Thymus (tissue), 11 donors: ENCODE results near the gene ST6GALNAC5. TPM values are rescaled to one million over a fixed set of nuclear protein-coding genes. Genes with fewer than 3 reads are reported as not detected.

Experiments
- DNase-seq, 9 donors: peaks; one replicate each; pipeline ENCODE4 v3.0.0-alpha.2; 2013; ENCODE audit warnings: low spot score in 9 of 9, low read depth in 6 of 9, missing footprints in 1 of 9
- H3K27ac ChIP-seq, 2 donors: one replicate each; pipeline ENCODE4 v1.5.1; 2013; ENCODE audit warnings: control low read depth in 1 of 2, low read depth in 1 of 2, low read length in 1 of 2, mild to moderate bottlenecking in 1 of 2, moderate library complexity in 1 of 2
- H3K27me3 ChIP-seq, 2 donors: one replicate each; pipeline ENCODE4 v1.5.1; 2013; ENCODE audit warnings: low read length in 1 of 2; ENCODE audit not compliant: control insufficient read depth in 2 of 2, insufficient read depth in 1 of 2
- H3K36me3 ChIP-seq, 2 donors: one replicate each; pipeline ENCODE4 v1.5.1; 2013; ENCODE audit warnings: low read length in 1 of 2, mild to moderate bottlenecking in 1 of 2, moderate library complexity in 1 of 2; ENCODE audit not compliant: control insufficient read depth in 2 of 2, insufficient read depth in 2 of 2
- H3K4me1 ChIP-seq, 2 donors: one replicate each; pipeline ENCODE4 v1.5.1; 2013; ENCODE audit warnings: low read length in 2 of 2; ENCODE audit not compliant: control insufficient read depth in 2 of 2, insufficient read depth in 2 of 2
- H3K4me3 ChIP-seq, 2 donors: one replicate each; pipeline ENCODE4 v1.5.1; 2013; ENCODE audit warnings: low read length in 2 of 2, control low read depth in 1 of 2, mild to moderate bottlenecking in 1 of 2
- H3K9me3 ChIP-seq, 2 donors: one replicate each; pipeline ENCODE4 v1.5.1; 2013; ENCODE audit warnings: low read length in 1 of 2, mild to moderate bottlenecking in 1 of 2; ENCODE audit not compliant: control insufficient read depth in 2 of 2, insufficient read depth in 1 of 2
- WGBS: extraction: QIAGEN DNeasy Blood & Tissue Kit; methylation state at CpG from one replicate; pipeline ENCODE4 v1.1.7; 2013; 5-methylcytosine and 5-hydroxymethylcytosine counted together
- polyA plus RNA-seq: library from polyadenylated mRNA; stranded (reverse); fragments of 200-250 nt; gene quantifications from one replicate; pipeline ENCODE4 v1.2.3, GENCODE V29; 2013
- total RNA-seq: library from RNA; stranded (reverse); fragments of 120-200 nt; gene quantifications from one replicate; pipeline ENCODE4 v1.2.4, GENCODE V29; 2013
- donor health status: healthy.

ST6GALNAC5 gene
- total and polyA plus RNA-seq, 2 donors, result 0.34 to 1.4 TPM

DNA sequence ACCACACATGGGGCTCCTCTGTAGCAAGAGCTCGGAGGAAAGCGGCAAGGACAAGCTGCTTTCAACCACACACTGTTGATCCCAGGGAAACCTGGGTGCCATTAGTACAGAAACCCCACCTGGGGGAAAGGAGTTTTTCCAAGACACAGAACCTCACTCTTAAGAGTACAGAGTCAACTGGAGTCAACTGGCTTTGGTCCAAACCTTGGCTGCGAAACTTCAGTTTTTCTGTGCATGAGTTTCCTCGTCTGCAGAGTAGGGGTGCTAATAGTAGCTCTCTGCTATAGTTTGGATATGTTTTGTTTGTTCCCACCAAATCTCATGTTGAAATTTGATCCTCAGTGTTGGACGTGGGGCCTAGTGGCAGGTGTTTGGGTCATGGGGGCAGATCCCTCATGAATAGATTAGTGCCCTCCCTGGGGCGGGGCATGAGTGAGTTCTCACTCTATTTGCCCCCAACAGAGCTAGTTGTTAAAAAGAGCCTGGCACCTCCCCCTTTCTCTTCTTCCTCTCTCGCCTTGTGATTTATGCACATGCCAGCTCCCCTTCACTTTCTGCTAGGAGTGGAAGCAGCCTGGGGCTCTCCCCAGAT lies 190.8 kb downstream of the ST6GALNAC5 start:
- Histone ChIP-seq H3K27me3 (no peaks in the 10 kb centered on the region), H3K4me3 (no peak overlapping the region), H3K4me1 (no peaks in the 10 kb centered on the region), H3K9me3 (no peaks in the 10 kb centered on the region), H3K36me3 (no peaks in the 10 kb centered on the region), H3K27ac (no peak overlapping the region)
- DNase-seq, result no peak
- 94% methylated on average over 7 of the region's 7 CpGs for WGBS

DNA sequence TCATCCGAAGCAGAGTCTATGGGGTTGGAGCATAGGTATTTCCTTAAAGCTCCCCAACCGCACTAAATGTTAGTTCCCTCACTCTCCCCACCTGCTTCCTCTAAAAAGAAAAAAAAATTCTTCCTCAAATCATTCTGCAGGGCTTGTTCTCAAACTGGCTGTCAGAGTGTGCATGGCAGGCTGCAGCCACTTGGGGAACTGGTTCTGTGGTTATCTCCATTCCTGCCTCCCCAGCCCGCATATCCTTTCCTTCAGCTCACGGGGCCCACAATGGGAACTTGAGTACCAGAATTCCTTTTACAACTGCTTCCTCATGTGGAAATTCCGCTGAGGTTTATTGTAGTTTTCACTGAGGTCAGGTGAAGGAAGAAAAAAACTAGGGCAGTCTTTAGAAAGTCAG lies 192.7 kb downstream of the ST6GALNAC5 start:
- whole genome bisulfite sequencing, result 7% methylated on average over 5 of the region's 5 CpGs
- no peaks in the 10 kb centered on the region for H3K4me1 ChIP-seq
- H3K9me3 ChIP-seq, result no peaks in the 10 kb centered on the region
- no peak overlapping the region for H3K27ac ChIP-seq
- no peak for DNase-seq
- no peaks in the 10 kb centered on the region for H3K36me3 ChIP-seq
- no peaks in the 10 kb centered on the region for H3K27me3 ChIP-seq
- no peak overlapping the region for H3K4me3 ChIP-seq

DNA sequence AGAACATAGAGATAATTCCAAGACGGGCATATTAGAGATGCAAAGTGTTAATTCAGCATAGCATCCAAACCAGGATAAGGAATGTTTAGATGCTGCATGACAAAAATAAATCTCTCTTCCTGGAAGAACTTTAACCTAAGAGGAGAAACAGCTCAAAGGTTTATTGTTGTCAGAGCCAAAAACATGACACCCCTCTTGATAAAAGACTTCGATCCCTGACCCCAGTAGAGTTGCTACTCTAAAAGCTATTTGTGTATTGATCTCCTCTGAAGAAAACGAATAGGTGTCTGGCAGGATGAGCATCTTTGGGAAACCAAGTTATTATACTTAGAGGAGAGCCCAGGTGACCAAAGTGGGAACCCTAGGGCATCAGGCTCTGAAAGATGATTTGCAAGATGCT lies 193.9 kb downstream of the ST6GALNAC5 start:
- no peaks in the 10 kb centered on the region for H3K9me3 ChIP-seq
- no peaks in the 10 kb centered on the region for H3K36me3 ChIP-seq
- H3K4me1 ChIP-seq, result no peaks in the 10 kb centered on the region
- H3K4me3 ChIP-seq, result no peak overlapping the region
- DNase-seq, result no peak
- WGBS, result 94% methylated on average over 3 of the region's 3 CpGs
- no peaks in the 10 kb centered on the region for H3K27me3 ChIP-seq
- no peak overlapping the region for H3K27ac ChIP-seq

GRCh38 chr1:77063118-77063517 lies 195.8 kb downstream of the ST6GALNAC5 start:
- Histone ChIP-seq H3K9me3 (no peaks in the 10 kb centered on the region), H3K27ac (no peak overlapping the region), H3K36me3 (no peaks in the 10 kb centered on the region), H3K27me3 (no peaks in the 10 kb centered on the region), H3K4me1 (no peaks in the 10 kb centered on the region), H3K4me3 (no peak overlapping the region)
- DNase-seq, result no peak
- 86% methylated on average over 4 of the region's 4 CpGs for WGBS

DNA sequence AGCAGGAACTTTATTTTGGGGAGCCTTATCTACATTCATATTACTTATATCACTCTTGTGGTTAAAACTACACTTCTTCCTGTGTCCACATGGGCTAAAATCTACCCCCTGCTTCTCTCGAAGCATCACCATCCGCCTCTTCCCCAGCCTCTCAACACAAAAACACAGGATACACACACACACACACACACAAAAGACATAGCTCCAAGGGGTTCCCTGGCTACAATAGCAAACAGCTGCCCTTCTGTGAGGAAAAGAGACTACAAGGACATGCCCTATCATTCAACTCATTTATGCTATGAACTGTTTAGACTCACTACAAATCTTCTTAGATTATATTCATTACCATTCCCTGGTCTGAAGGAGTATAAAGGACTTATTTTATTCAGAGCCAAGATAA lies 197.0 kb downstream of the ST6GALNAC5 start:
- H3K9me3 ChIP-seq, result no peaks in the 10 kb centered on the region
- no peaks in the 10 kb centered on the region for H3K36me3 ChIP-seq
- DNase-seq, result no peak
- H3K4me3 ChIP-seq, result no peak overlapping the region
- no peaks in the 10 kb centered on the region for H3K4me1 ChIP-seq
- H3K27ac ChIP-seq, result no peak overlapping the region
- 91% methylated on average over 2 of the region's 2 CpGs for WGBS
- H3K27me3 ChIP-seq, result no peaks in the 10 kb centered on the region

DNA sequence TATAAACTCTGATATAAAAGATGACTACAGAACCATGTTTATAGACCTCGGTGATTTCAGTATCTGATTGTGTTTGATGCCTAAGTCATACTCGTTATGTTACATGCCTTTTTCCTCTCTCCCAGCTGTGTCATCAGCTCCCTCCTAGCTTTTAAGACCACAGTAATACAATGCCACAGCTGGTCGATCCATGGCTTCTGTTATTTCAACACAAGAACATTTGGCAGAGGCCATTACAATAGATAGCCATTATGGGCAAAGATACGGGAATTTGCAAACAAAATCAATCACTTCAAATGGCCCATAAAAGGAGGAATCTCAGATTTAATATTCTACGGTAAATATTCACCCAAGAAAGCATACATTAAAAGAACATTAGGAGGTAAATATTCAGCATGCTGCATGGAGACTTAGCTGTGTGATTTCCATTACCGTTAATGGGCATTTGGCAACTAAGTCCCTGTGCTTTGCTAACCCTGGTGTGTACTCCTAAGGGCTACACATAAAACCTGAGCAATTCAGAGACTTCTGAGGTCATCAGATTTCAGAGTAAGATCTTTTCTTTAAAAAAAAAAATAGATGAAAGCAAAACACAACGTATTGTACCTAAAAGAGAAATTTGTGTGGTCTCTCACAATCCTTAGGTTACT lies 198.5 kb downstream of the ST6GALNAC5 start:
- H3K27me3 ChIP-seq, result no peaks in the 10 kb centered on the region
- 88% methylated on average over 7 of the region's 7 CpGs for WGBS
- no peaks in the 10 kb centered on the region for H3K9me3 ChIP-seq
- no peak for DNase-seq
- no peak overlapping the region for H3K4me3 ChIP-seq
- no peaks in the 10 kb centered on the region for H3K36me3 ChIP-seq
- no peak overlapping the region for H3K27ac ChIP-seq
- H3K4me1 ChIP-seq, result no peaks in the 10 kb centered on the region

- Histone ChIP-seq H3K9me3 (no peaks in the 10 kb centered on the region), H3K27me3 (no peaks in the 10 kb centered on the region), H3K27ac (no peak overlapping the region), H3K4me3 (no peak overlapping the region), H3K36me3 (no peaks in the 10 kb centered on the region), H3K4me1 (no peaks in the 10 kb centered on the region)
- DNase-seq, result no peak
- WGBS, result 94% methylated on average over 2 of the region's 2 CpGs
Measured at GRCh38 chr1:77068013-77068412, 200.7 kb downstream of the ST6GALNAC5 start.

DNA sequence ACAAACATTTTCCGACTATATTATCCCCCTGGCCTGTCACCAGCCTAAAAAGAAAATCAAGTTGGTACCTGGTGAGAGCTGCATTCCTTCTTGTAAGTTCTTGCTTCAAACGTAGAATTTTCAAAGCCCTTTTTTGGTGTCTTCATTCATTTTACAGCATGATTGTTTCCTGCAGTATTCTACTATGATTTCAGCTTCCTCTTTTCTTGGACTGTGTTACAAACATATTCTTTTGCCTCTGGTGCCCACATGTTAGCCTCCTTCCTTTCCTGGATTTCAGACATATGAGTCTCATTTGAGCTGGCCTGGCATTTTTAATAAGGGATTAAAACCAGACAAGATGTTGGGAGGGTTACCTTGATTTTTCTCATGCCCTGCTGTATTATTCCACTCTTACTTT lies 209.5 kb downstream of the ST6GALNAC5 start:
- 41% methylated on average over 2 of the region's 2 CpGs for WGBS
- no peak overlapping the region for H3K27ac ChIP-seq
- H3K4me1 ChIP-seq, result no peaks in the 10 kb centered on the region
- no peaks in the 10 kb centered on the region for H3K27me3 ChIP-seq
- H3K4me3 ChIP-seq, result no peak overlapping the region
- no peaks in the 10 kb centered on the region for H3K9me3 ChIP-seq
- no peaks in the 10 kb centered on the region for H3K36me3 ChIP-seq
- DNase-seq, result no peak

GRCh38 chr1:77081834-77082233 lies 214.6 kb downstream of the ST6GALNAC5 start:
- Histone ChIP-seq H3K4me1 (no peaks in the 10 kb centered on the region), H3K27me3 (no peaks in the 10 kb centered on the region), H3K9me3 (no peaks in the 10 kb centered on the region), H3K27ac (no peak overlapping the region), H3K4me3 (no peak overlapping the region), H3K36me3 (no peaks in the 10 kb centered on the region)
- no peak for DNase-seq
- WGBS, result 94% methylated on average over 4 of the region's 4 CpGs
